ENCODE measurements around the gene SPI1.

- TF ChIP-seq, protein P1, sequence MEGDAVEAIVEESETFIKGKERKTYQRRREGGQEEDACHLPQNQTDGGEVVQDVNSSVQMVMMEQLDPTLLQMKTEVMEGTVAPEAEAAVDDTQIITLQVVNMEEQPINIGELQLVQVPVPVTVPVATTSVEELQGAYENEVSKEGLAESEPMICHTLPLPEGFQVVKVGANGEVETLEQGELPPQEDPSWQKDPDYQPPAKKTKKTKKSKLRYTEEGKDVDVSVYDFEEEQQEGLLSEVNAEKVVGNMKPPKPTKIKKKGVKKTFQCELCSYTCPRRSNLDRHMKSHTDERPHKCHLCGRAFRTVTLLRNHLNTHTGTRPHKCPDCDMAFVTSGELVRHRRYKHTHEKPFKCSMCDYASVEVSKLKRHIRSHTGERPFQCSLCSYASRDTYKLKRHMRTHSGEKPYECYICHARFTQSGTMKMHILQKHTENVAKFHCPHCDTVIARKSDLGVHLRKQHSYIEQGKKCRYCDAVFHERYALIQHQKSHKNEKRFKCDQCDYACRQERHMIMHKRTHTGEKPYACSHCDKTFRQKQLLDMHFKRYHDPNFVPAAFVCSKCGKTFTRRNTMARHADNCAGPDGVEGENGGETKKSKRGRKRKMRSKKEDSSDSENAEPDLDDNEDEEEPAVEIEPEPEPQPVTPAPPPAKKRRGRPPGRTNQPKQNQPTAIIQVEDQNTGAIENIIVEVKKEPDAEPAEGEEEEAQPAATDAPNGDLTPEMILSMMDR (optimal IDR thresholded peaks at IDR 0.05 in 1 of 3, IDR thresholded peaks at IDR 0.05 in 1 of 3, conservative IDR thresholded peaks at IDR 0.05 in 1 of 3; ENCODE audit: extremely low read depth in 1 of 3, insufficient read depth in 2 of 3, low read length in 3 of 3) = no peak
- TF ChIP-seq EZH2 (IDR thresholded peaks at IDR 0.05; ENCODE audit: low read length) = no peak
These were observed 970 bp upstream of the SPI1 start for GRCh38 chr11:47379317-47379716.

All from keratinocyte (primary cell).